ENCODE data around the gene ROBO3.

GRCh38 chr11:124897674-124898262 is 32.5 kb downstream of the ROBO3 start, which contains the start of gene ROBO4:
- no peak for TF ChIP-seq CTCF (IDR thresholded peaks at IDR 0.05; ENCODE audit: extremely low read depth in 1 of 2, insufficient read depth in 1 of 2, low read depth in 1 of 2, low read length in 2 of 2)
- peak; percentile 93 for TF ChIP-seq POLR2AphosphoS5 (IDR thresholded peaks at IDR 0.05; ENCODE audit: insufficient read depth, low read depth, low read length)
- no peak for TF ChIP-seq EZH2 (IDR thresholded peaks at IDR 0.05; ENCODE audit: borderline replicate concordance, low read depth, low read length, severe bottlenecking)
